Measurements from ENCODE around the gene FOXS1.

Gene FOXS1

GRCh38 chr20:31868853-31869672 is 23.7 kb upstream of the FOXS1 start:
- H3K4me3 ChIP-seq (ENCODE audit: low read depth, low read length), result no peak overlapping the region
- TF ChIP-seq, protein P1, sequence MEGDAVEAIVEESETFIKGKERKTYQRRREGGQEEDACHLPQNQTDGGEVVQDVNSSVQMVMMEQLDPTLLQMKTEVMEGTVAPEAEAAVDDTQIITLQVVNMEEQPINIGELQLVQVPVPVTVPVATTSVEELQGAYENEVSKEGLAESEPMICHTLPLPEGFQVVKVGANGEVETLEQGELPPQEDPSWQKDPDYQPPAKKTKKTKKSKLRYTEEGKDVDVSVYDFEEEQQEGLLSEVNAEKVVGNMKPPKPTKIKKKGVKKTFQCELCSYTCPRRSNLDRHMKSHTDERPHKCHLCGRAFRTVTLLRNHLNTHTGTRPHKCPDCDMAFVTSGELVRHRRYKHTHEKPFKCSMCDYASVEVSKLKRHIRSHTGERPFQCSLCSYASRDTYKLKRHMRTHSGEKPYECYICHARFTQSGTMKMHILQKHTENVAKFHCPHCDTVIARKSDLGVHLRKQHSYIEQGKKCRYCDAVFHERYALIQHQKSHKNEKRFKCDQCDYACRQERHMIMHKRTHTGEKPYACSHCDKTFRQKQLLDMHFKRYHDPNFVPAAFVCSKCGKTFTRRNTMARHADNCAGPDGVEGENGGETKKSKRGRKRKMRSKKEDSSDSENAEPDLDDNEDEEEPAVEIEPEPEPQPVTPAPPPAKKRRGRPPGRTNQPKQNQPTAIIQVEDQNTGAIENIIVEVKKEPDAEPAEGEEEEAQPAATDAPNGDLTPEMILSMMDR (IDR thresholded peaks at IDR 0.05; ENCODE audit: low read depth, low read length, missing control alignments), result no peak

GRCh38 chr20:31866221-31866620 is 20.8 kb upstream of the FOXS1 start:
- TF ChIP-seq, protein P1 (IDR thresholded peaks at IDR 0.05; ENCODE audit: low read depth, low read length, missing control alignments), result no peak
- H3K4me3 ChIP-seq (ENCODE audit: low read depth, low read length), result no peak overlapping the region
- DNase-seq (ENCODE audit: low read depth), result no peak

More at GRCh38 chr20:31868853-31869672, 23.7 kb upstream of the FOXS1 start:
- no peak for DNase-seq (ENCODE audit: low read depth)

DNA sequence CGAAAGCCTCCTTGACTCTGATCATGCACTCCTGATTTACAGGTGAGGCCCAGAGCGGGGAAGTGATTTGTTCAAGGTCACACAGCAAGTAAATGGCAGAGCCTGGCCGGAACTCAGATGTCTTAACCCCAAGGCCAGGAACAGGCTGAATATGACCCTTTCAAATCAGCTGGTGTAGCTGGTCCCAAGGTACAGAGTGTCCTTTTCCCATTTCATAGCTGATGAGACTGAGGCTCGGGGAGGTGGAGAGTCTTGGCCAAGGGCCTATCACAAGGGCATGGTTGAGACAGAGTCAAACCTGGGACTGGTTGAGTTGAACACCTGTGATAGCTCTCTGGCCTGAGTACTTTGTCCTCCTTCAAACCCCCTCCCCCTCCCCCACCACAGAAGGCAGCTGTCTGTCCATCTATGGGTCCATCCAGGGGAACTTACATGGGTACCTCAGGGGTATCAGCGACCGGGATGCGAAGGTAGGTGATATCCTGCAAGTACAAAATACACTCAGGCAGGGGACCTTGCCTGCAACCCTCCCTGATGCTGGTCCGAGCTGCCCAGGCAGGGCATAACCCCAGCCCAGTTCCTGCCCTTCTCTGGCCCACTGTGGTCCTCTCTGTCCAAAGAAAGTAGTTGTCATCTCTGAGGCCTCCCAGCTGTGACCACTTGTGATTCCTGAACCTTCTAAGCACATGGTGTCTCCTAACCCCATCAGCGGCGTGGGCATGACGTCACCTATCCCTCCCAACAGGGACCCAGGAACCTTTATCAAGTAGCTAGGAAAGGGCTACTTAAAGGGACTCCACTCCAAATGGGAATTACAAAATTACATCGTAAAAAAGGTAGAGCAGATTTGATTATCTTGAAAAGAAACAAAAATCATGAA is 19.4 kb upstream of the FOXS1 start:
- no peak for DNase-seq (ENCODE audit: low read depth)
- TF ChIP-seq, protein P1 (IDR thresholded peaks at IDR 0.05; ENCODE audit: low read depth, low read length, missing control alignments), result no peak
- no peak overlapping the region for H3K4me3 ChIP-seq (ENCODE audit: low read depth, low read length)

DNA sequence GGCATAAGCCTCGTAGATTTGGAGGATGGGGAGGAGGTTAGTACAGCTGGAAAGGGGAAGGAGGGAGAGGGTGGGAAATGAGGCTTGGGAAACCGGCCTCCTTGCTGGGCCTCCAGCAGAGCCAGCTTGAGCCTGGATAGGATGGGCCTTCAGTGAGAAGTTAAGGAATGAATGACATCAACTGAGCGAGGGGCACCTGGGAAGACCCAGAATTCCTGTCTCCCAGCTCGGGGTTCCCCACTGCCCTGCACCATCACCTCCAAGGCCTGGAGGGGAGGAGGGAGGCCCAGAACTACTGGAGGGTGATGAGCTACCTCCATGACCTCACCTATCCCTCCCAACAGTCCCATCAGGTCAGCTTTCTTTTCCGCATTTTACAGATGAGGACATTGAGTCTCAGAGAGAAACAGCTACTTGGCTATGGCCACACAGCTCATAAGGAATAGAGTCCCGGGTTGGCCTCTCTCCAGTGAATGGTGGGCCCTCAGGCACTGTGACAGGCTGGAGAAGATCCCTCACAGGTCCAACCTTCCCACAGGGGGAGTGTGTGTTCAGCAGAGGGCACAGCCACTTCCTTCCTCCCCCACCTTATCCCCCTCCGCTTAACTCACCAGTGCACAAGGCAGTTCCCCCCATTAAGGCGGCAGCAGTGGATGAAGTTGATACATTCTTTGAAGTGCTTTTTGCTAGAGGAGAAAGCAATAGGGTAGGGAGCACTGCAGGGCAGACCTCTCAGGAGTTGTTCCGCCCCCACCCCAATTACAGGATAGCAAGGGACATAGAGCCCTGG is 18.1 kb upstream of the FOXS1 start:
- TF ChIP-seq, protein P1 (IDR thresholded peaks at IDR 0.05; ENCODE audit: low read depth, low read length, missing control alignments), result no peak
- DNase-seq (ENCODE audit: low read depth), result no peak
- H3K4me3 ChIP-seq (ENCODE audit: low read depth, low read length), result no peak overlapping the region

DNA sequence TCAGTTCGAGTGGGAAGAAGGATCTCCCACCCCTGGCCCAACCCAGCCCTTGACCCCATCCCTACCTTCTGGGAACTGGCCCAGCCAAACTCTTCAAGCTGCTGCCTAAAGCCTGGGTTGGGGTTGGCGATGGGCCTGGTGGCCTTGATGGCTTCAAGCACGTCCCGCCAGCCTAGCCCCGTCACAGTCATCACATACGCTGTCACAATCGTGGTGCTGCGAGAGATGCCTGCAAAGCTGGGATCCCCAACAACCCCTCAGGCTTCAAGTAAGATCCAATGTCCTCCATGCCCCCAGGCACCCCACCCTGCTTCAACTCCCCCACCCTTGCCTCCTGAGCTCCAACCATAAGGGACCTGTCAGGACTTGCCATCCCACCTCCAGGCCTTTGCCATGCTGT is 17.1 kb upstream of the FOXS1 start:
- TF ChIP-seq, protein P1 (IDR thresholded peaks at IDR 0.05; ENCODE audit: low read depth, low read length, missing control alignments), result no peak
- DNase-seq (ENCODE audit: low read depth), result no peak
- no peak overlapping the region for H3K4me3 ChIP-seq (ENCODE audit: low read depth, low read length)

GRCh38 chr20:31862157-31862470 is 16.7 kb upstream of the FOXS1 start:
- no peak for DNase-seq (ENCODE audit: low read depth)
- TF ChIP-seq, protein P1 (IDR thresholded peaks at IDR 0.05; ENCODE audit: low read depth, low read length, missing control alignments), result no peak
- no peak overlapping the region for H3K4me3 ChIP-seq (ENCODE audit: low read depth, low read length)

Measured in GM12864 (cell line).